ENCODE data around the gene ICA1L. TPM values are rescaled to one million over a fixed set of nuclear protein-coding genes. Genes with fewer than 3 reads are reported as not detected.

The ICA1L gene
- polyA plus RNA-seq, 1 of the 3 experiments (the other 2 are of a cell fraction): 3.7 TPM

- no peak for TF ChIP-seq RCOR1 (IDR thresholded peaks at IDR 0.05; ENCODE audit: low read length)
- 0 out of 2 replicates have a peak, but pooled peaks have one; percentile 3 for TF ChIP-seq PBX3 (IDR thresholded peaks at IDR 0.05)
- TF ChIP-seq NRF1 (IDR thresholded peaks at IDR 0.05; ENCODE audit: low read depth, low read length): no peak
- peak; percentile 59 for TF ChIP-seq FOSL2 (IDR thresholded peaks at IDR 0.05; ENCODE audit: borderline replicate concordance, low read depth)
- no peak for TF ChIP-seq RAD21 (IDR thresholded peaks at IDR 0.05; ENCODE audit: low read length)
- TF ChIP-seq TCF12 (IDR thresholded peaks at IDR 0.05): peak; percentile 23; the same call in 1 of the 2 replicates
These were observed 91.0 kb downstream of the ICA1L start (continued) for GRCh38 chr2:202780514-202781021.

GRCh38 chr2:202778217-202778616 is 93.3 kb downstream of the ICA1L start:
- CTCF ChIA-PET: no interaction called here
- TF ChIP-seq TCF12 (IDR thresholded peaks at IDR 0.05) (no peak), NRF1 (IDR thresholded peaks at IDR 0.05; ENCODE audit: low read depth, low read length) (no peak), RCOR1 (IDR thresholded peaks at IDR 0.05; ENCODE audit: low read length) (no peak), SMC3 (IDR thresholded peaks at IDR 0.05; ENCODE audit: low read depth, low read length) (no peak), JUND (IDR thresholded peaks at IDR 0.05) (no peak), USF1 (IDR thresholded peaks at IDR 0.05; ENCODE audit: borderline replicate concordance, low read depth) (no peak), TEAD4 (IDR thresholded peaks at IDR 0.05; ENCODE audit: borderline replicate concordance, insufficient read depth) (no peak), CHD2 (IDR thresholded peaks at IDR 0.05; ENCODE audit: low read length, partially characterized antibody) (no peak), TAF1 (IDR thresholded peaks at IDR 0.05; ENCODE audit: borderline replicate concordance, low read depth, low read length) (no peak), USF2 (IDR thresholded peaks at IDR 0.05; ENCODE audit: borderline replicate concordance, low read depth, low read length) (no peak), MAX (IDR thresholded peaks at IDR 0.05; ENCODE audit: low read depth) (no peak), NFIC (IDR thresholded peaks at IDR 0.05; ENCODE audit: borderline replicate concordance) (no peak)

More at GRCh38 chr2:202778217-202778616, 93.3 kb downstream of the ICA1L start:
- H3K9ac ChIP-seq: no peak overlapping the region
- H3K36me3 ChIP-seq (replicated peaks in 1 of 2; ENCODE audit: control insufficient read depth in 1 of 2, insufficient read depth in 2 of 2, low read length in 1 of 2): peaks cover 3 to 29% of the 10 kb centered on the region in 2 experiments
- no peaks in the 10 kb centered on the region for H3K4me1 ChIP-seq (ENCODE audit: control insufficient read depth in 1 of 2, insufficient read depth in 2 of 2, low read depth in 1 of 2, low read length in 1 of 2)
- no peaks in the 10 kb centered on the region for H3K9me2 ChIP-seq
- DNase-seq: no peak
- H3K79me2 ChIP-seq (ENCODE audit: insufficient read depth): no peaks in the 10 kb centered on the region
- no peak overlapping the region for H3K4me2 ChIP-seq
- H3K27ac ChIP-seq (ENCODE audit: low read depth in 2 of 2, low read length in 1 of 2): no peak overlapping the region
- no peaks in the 10 kb centered on the region for H3K27me3 ChIP-seq (ENCODE audit: insufficient read depth)
- no peak overlapping the region for H2AFZ ChIP-seq (ENCODE audit: low read depth)
- H4K20me1 ChIP-seq (ENCODE audit: insufficient read depth): no peaks in the 10 kb centered on the region
- H3K9me3 ChIP-seq: no peaks in the 10 kb centered on the region
- no peak overlapping the region for H3K4me3 ChIP-seq (ENCODE audit: low read depth in 2 of 2, low read length in 1 of 2)
- 91% methylated on average over 2 of the region's 2 CpGs for whole genome bisulfite sequencing (ENCODE audit: low lambda C conversion rate)
- no peaks in the 10 kb centered on the region for H3F3A ChIP-seq (replicated peaks; ENCODE audit: insufficient read depth)
- POLR2A ChIA-PET: no interaction called here
